Right cardiac atrium (tissue), 5 donors: Measurements from ENCODE around the gene FBLN1. TPM values are rescaled to one million over a fixed set of nuclear protein-coding genes. Genes with fewer than 3 reads are reported as not detected.
"Not testable (repeated sequence)": the region's sequence is repeated elsewhere in the genome, so short reads cannot be mapped to it uniquely, and the experiment has no call there.

Experiments
- ATAC-seq, 2 donors: fragments of 200-7000 bp; cut with Tn5 transposase; one replicate each; pipeline versions ENCODE4 v1.8.0 to v1.9.1; 2020; ENCODE audit warnings: moderate library complexity in 2 of 2, mild to moderate bottlenecking in 1 of 2
- DNase-seq, 3 donors: peaks; one replicate each; pipeline ENCODE4 v3.0.0-alpha.2; 2020
- H3K27ac ChIP-seq: one replicate; pipeline ENCODE4 v1.5.1; 2013; ENCODE audit warnings: mild to moderate bottlenecking, low read length, control low read depth, moderate library complexity
- H3K27me3 ChIP-seq: one replicate; pipeline ENCODE4 v1.6.1; 2013; ENCODE audit not compliant: control insufficient read depth, insufficient read depth
- H3K4me1 ChIP-seq: one replicate; pipeline ENCODE4 v1.6.1; 2013; ENCODE audit warnings: low read length; ENCODE audit not compliant: control insufficient read depth, insufficient read depth
- H3K4me3 ChIP-seq: one replicate; pipeline ENCODE4 v1.5.1; 2013; ENCODE audit warnings: low read length, control low read depth
- H3K9me3 ChIP-seq: one replicate; pipeline ENCODE4 v1.6.1; 2013; ENCODE audit warnings: low read length; ENCODE audit not compliant: control insufficient read depth
- WGBS: extraction: QIAGEN DNeasy Blood & Tissue Kit; methylation state at CpG from one replicate; pipeline ENCODE4 v1.1.7; 2013; 5-methylcytosine and 5-hydroxymethylcytosine counted together
- intact Hi-C, 4 donors: fragments of 100-400 bp; cut with DNase I; formaldehyde crosslinking; loops; one replicate each; pipeline versions ENCODE4 v1.11.0 to v1.14.0; 2022 to 2023
- polyA plus RNA-seq: library from polyadenylated mRNA; stranded (reverse); fragments of 200-250 nt; gene quantifications from one replicate; pipeline ENCODE4 v1.2.3, GENCODE V29; 2013
- total RNA-seq, 4 donors: library from RNA; stranded (reverse); fragmentation: NEBNext Ultra II Directional; extraction: Animal tissue kit (Norgen Biotek cat#: 25700); gene quantifications; one replicate each; pipeline ENCODE4 v1.2.1, GENCODE V29; 2021
- donor health status: healthy with polysubstance abuse.
- donor health status: DM: no; HTN: yes; CAD: no.
- donor health status: DM: no; HTN: no; CAD: no.
- donor health status: DM: no; HTN: yes; CAD: no; lungs with severe emphysema.
- donor health status: DM: yes; HTN: yes; CAD: no.

FBLN1 gene
- total and polyA plus RNA-seq, 5 donors: 228 to 456 (median 390) TPM

GRCh38 chr22:45554861-45555260 is 52.2 kb downstream of the FBLN1 start:
- ATAC-seq (no peak), DNase-seq (peak in 2 of 3 donors; percentile 1 to 55)
- Histone ChIP-seq H3K4me1 (peaks cover 8% of the 10 kb centered on the region), H3K27me3 (no peaks in the 10 kb centered on the region), H3K4me3 (no peak overlapping the region), H3K27ac (no peak overlapping the region), H3K9me3 (no peaks in the 10 kb centered on the region)
- 73% methylated on average over 19 of the region's 19 CpGs for WGBS
- intact Hi-C loops: loop anchor here (5.0 to 10.0 kb wide), 4 partner anchors 113 to 290 kb away; no protein-coding TSS in a partner anchor

- not testable (repeated sequence) for ATAC-seq, H3K9me3 ChIP-seq, H3K4me3 ChIP-seq, H3K27me3 ChIP-seq, H3K4me1 ChIP-seq, H3K27ac ChIP-seq
- intact Hi-C loops: loop anchor here in 1 of 4 donors (10.0 kb wide), 1 partner anchor 293 kb away; no protein-coding TSS in a partner anchor
- 75% methylated on average over 7 of the region's 7 CpGs for WGBS
- peak in 1 of 3 donors; percentile 0 for DNase-seq
Measured at GRCh38 chr22:45557926-45558325, 55.2 kb downstream of the FBLN1 start.

- H3K9me3 ChIP-seq, ATAC-seq, intact Hi-C loops, H3K27me3 ChIP-seq, H3K4me3 ChIP-seq, DNase-seq, H3K4me1 ChIP-seq, H3K27ac ChIP-seq: not testable (repeated sequence)
- 95% methylated on average over 3 of the region's 3 CpGs for WGBS
Measured at GRCh38 chr22:45560092-45560491, 57.4 kb downstream of the FBLN1 start.

GRCh38 chr22:45560761-45561160 is 58.1 kb downstream of the FBLN1 start:
- H3K4me3 ChIP-seq, intact Hi-C loops, H3K4me1 ChIP-seq, H3K9me3 ChIP-seq, H3K27ac ChIP-seq, ATAC-seq, H3K27me3 ChIP-seq: not testable (repeated sequence)
- DNase-seq: peak in 2 of 3 donors; percentile 2 to 22
- 94% methylated on average over 4 of the region's 4 CpGs for WGBS

- ATAC-seq (no peak), DNase-seq (no peak)
- no peak overlapping the region for H3K4me3 ChIP-seq
- H3K27me3 ChIP-seq: no peaks in the 10 kb centered on the region
- intact Hi-C loops: no loop called here
- no peaks in the 10 kb centered on the region for H3K9me3 ChIP-seq
- no peaks in the 10 kb centered on the region for H3K4me1 ChIP-seq
- H3K27ac ChIP-seq: no peak overlapping the region
- 76% methylated on average over 5 of the region's 5 CpGs for WGBS
Measured at GRCh38 chr22:45562102-45562501, 59.4 kb downstream of the FBLN1 start.

- peak; percentile 38 to 40 for ATAC-seq
- Histone ChIP-seq H3K27me3 (no peaks in the 10 kb centered on the region), H3K9me3 (no peaks in the 10 kb centered on the region), H3K27ac (no peak overlapping the region), H3K4me3 (no peak overlapping the region), H3K4me1 (no peaks in the 10 kb centered on the region)
- 95% methylated on average over 44 of the region's 44 CpGs for WGBS
- intact Hi-C loops: no loop called here
- DNase-seq: peak in 2 of 3 donors; percentile 15 to 58
Measured at GRCh38 chr22:45562537-45563361, 60.1 kb downstream of the FBLN1 start.

GRCh38 chr22:45563362-45564040 is 60.8 kb downstream of the FBLN1 start:
- peak in 1 of 3 donors; percentile 34 for DNase-seq
- peak; percentile 19 to 38 for ATAC-seq
- 79% methylated on average over 20 of the region's 20 CpGs for WGBS

GRCh38 chr22:45564349-45565030 is 61.8 kb downstream of the FBLN1 start:
- DNase-seq: peak in 1 of 3 donors; percentile 37
- ATAC-seq: peak; percentile 65 to 66
- intact Hi-C loops: no loop called here

More at GRCh38 chr22:45563362-45564040, 60.8 kb downstream of the FBLN1 start:
- intact Hi-C loops: no loop called here
- Histone ChIP-seq H3K4me3 (no peak overlapping the region), H3K27ac (no peak overlapping the region), H3K27me3 (no peaks in the 10 kb centered on the region), H3K4me1 (no peaks in the 10 kb centered on the region), H3K9me3 (no peaks in the 10 kb centered on the region)

GRCh38 chr22:45565171-45565570 is 62.5 kb downstream of the FBLN1 start:
- Histone ChIP-seq H3K27ac (no peak overlapping the region), H3K4me3 (no peak overlapping the region), H3K9me3 (no peaks in the 10 kb centered on the region), H3K27me3 (no peaks in the 10 kb centered on the region), H3K4me1 (no peaks in the 10 kb centered on the region)
- ATAC-seq (no peak), DNase-seq (peak in 1 of 3 donors; percentile 36)
- 81% methylated on average over 2 of the region's 2 CpGs for WGBS
- intact Hi-C loops: no loop called here

More at GRCh38 chr22:45564349-45565030, 61.8 kb downstream of the FBLN1 start:
- no peak overlapping the region for H3K4me3 ChIP-seq
- peak overlapping the region; percentile 32 for H3K27ac ChIP-seq
- H3K27me3 ChIP-seq: no peaks in the 10 kb centered on the region
- 71% methylated on average over 13 of the region's 13 CpGs for WGBS
- no peaks in the 10 kb centered on the region for H3K4me1 ChIP-seq
- H3K9me3 ChIP-seq: no peaks in the 10 kb centered on the region

- Histone ChIP-seq H3K4me1 (no peaks in the 10 kb centered on the region), H3K4me3 (no peak overlapping the region), H3K27me3 (no peaks in the 10 kb centered on the region), H3K9me3 (no peaks in the 10 kb centered on the region), H3K27ac (no peak overlapping the region)
- 86% methylated on average over 7 of the region's 7 CpGs for WGBS
- intact Hi-C loops: no loop called here
- ATAC-seq (no peak), DNase-seq (no peak)
Measured at GRCh38 chr22:45565973-45566372, 63.3 kb downstream of the FBLN1 start.

- H3K4me3 ChIP-seq: no peak overlapping the region
- H3K27ac ChIP-seq: no peak overlapping the region
- H3K9me3 ChIP-seq: no peaks in the 10 kb centered on the region
- ATAC-seq: no peak
- no peaks in the 10 kb centered on the region for H3K4me1 ChIP-seq
- DNase-seq: no peak
- no peaks in the 10 kb centered on the region for H3K27me3 ChIP-seq
- intact Hi-C loops: no loop called here
Measured at GRCh38 chr22:45568213-45568612, 65.5 kb downstream of the FBLN1 start.
